Measurements from ENCODE around the gene MAP3K7CL. TPM values are rescaled to one million over a fixed set of nuclear protein-coding genes. Genes with fewer than 3 reads are reported as not detected.
A peak's percentile ranks its signal among the peaks of the same experiment; 100 is the strongest.

MAP3K7CL gene
- total RNA-seq, 1 donor from 2014 or later = 67.3 TPM

GRCh38 chr21:29185172-29185571 is 54.7 kb downstream of the MAP3K7CL start:
- no peak for TF ChIP-seq CTCF (IDR thresholded peaks at IDR 0.05; ENCODE audit: insufficient read depth, low read depth, low read length)
- no peak for TF ChIP-seq EZH2 (IDR thresholded peaks at IDR 0.05; ENCODE audit: insufficient read depth, low read length)
- Histone ChIP-seq H3K4me3 (ENCODE audit: insufficient read depth, low read depth, low read length) (no peak overlapping the region), H3K36me3 (ENCODE audit: insufficient read depth, low read length) (no peaks in the 10 kb centered on the region), H4K20me1 (ENCODE audit: insufficient read depth, low read length) (no peaks in the 10 kb centered on the region), H3K79me2 (ENCODE audit: insufficient read depth, low read length) (peaks cover 4% of the 10 kb centered on the region), H3K4me1 (ENCODE audit: insufficient read depth, low read length) (peaks cover 48% of the 10 kb centered on the region), H3K4me2 (ENCODE audit: low read length) (no peak overlapping the region), H3K9me3 (ENCODE audit: insufficient read depth, low read depth, low read length) (no peaks in the 10 kb centered on the region), H2AFZ (ENCODE audit: low read depth, low read length) (no peak overlapping the region), H3K27me3 (ENCODE audit: insufficient read depth, low read length) (no peaks in the 10 kb centered on the region), H3K9ac (ENCODE audit: low read length) (no peak overlapping the region), H3K27ac (ENCODE audit: low read depth, low read length) (peak overlapping the region; percentile 23)
- Mint-ChIP-seq H3K27me3 (ENCODE audit: low read depth, unreplicated experiment) (no peaks in the 10 kb centered on the region), H3K4me3 (ENCODE audit: unreplicated experiment) (no peak overlapping the region), H3K36me3 (ENCODE audit: low read depth, unreplicated experiment) (peaks cover 3% of the 10 kb centered on the region), H3K4me1 (ENCODE audit: low read depth, unreplicated experiment) (peaks cover 57% of the 10 kb centered on the region), H3K9me3 (ENCODE audit: unreplicated experiment) (no peaks in the 10 kb centered on the region), H3K27ac (ENCODE audit: unreplicated experiment) (no peak overlapping the region)
- DNase-seq (ENCODE audit: low read depth) (no peak), FAIRE-seq (no peak)

DNA sequence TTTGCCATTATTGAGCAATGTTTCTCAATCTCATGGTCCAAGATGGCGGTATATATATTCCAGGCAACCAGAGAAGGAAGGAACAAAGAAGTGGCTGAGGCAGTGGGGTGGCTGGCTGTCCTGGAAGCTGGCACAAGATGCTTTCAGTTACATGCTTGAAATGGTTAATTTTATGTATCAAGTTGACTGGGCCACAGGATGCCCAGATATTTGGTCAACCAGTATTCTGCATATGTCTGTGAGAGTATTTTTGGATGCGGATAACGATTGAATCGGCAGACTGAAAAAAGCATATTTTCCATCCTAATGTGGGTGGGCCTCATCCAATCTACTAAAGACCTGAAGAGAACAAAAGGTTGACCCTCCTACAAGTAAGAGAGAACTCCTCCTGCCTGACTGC is 55.2 kb downstream of the MAP3K7CL start:
- Histone ChIP-seq H3K36me3 (ENCODE audit: insufficient read depth, low read length) (no peaks in the 10 kb centered on the region), H2AFZ (ENCODE audit: low read depth, low read length) (no peak overlapping the region), H3K79me2 (ENCODE audit: insufficient read depth, low read length) (peaks cover 4% of the 10 kb centered on the region), H3K4me1 (ENCODE audit: insufficient read depth, low read length) (peaks cover 48% of the 10 kb centered on the region), H3K27me3 (ENCODE audit: insufficient read depth, low read length) (no peaks in the 10 kb centered on the region), H3K27ac (ENCODE audit: low read depth, low read length) (peak overlapping the region; percentile 23), H3K9me3 (ENCODE audit: insufficient read depth, low read depth, low read length) (no peaks in the 10 kb centered on the region), H3K9ac (ENCODE audit: low read length) (no peak overlapping the region), H4K20me1 (ENCODE audit: insufficient read depth, low read length) (no peaks in the 10 kb centered on the region), H3K4me3 (ENCODE audit: insufficient read depth, low read depth, low read length) (no peak overlapping the region), H3K4me2 (ENCODE audit: low read length) (no peak overlapping the region)
- no peaks in the 10 kb centered on the region for H3K27me3 Mint-ChIP-seq (ENCODE audit: low read depth, unreplicated experiment)
- peaks cover 54% of the 10 kb centered on the region for H3K4me1 Mint-ChIP-seq (ENCODE audit: low read depth, unreplicated experiment)
- TF ChIP-seq CTCF (IDR thresholded peaks at IDR 0.05; ENCODE audit: insufficient read depth, low read depth, low read length) (no peak), EZH2 (IDR thresholded peaks at IDR 0.05; ENCODE audit: insufficient read depth, low read length) (no peak)
- H3K9me3 Mint-ChIP-seq (ENCODE audit: unreplicated experiment) = no peaks in the 10 kb centered on the region
- no peak overlapping the region for H3K27ac Mint-ChIP-seq (ENCODE audit: unreplicated experiment)
- no peak for DNase-seq (ENCODE audit: low read depth)
- H3K36me3 Mint-ChIP-seq (ENCODE audit: low read depth, unreplicated experiment) = peaks cover 3% of the 10 kb centered on the region
- H3K4me3 Mint-ChIP-seq (ENCODE audit: unreplicated experiment) = no peak overlapping the region
- FAIRE-seq = no peak

GRCh38 chr21:29186246-29186645 is 55.8 kb downstream of the MAP3K7CL start:
- no peak overlapping the region for H3K27ac ChIP-seq (ENCODE audit: low read depth, low read length)
- H3K27me3 ChIP-seq (ENCODE audit: insufficient read depth, low read length) = no peaks in the 10 kb centered on the region
- no peak overlapping the region for H3K4me2 ChIP-seq (ENCODE audit: low read length)
- no peak overlapping the region for H2AFZ ChIP-seq (ENCODE audit: low read depth, low read length)
- Mint-ChIP-seq H3K27ac (ENCODE audit: unreplicated experiment) (no peak overlapping the region), H3K9me3 (ENCODE audit: unreplicated experiment) (no peaks in the 10 kb centered on the region), H3K4me1 (ENCODE audit: low read depth, unreplicated experiment) (peaks cover 51% of the 10 kb centered on the region), H3K27me3 (ENCODE audit: low read depth, unreplicated experiment) (no peaks in the 10 kb centered on the region), H3K36me3 (ENCODE audit: low read depth, unreplicated experiment) (peaks cover 3% of the 10 kb centered on the region), H3K4me3 (ENCODE audit: unreplicated experiment) (no peak overlapping the region)
- H3K79me2 ChIP-seq (ENCODE audit: insufficient read depth, low read length) = peaks cover 4% of the 10 kb centered on the region
- H3K9me3 ChIP-seq (ENCODE audit: insufficient read depth, low read depth, low read length) = no peaks in the 10 kb centered on the region
- H3K4me1 ChIP-seq (ENCODE audit: insufficient read depth, low read length) = peaks cover 49% of the 10 kb centered on the region
- TF ChIP-seq EZH2 (IDR thresholded peaks at IDR 0.05; ENCODE audit: insufficient read depth, low read length) (no peak), CTCF (IDR thresholded peaks at IDR 0.05; ENCODE audit: insufficient read depth, low read depth, low read length) (no peak)
- no peaks in the 10 kb centered on the region for H4K20me1 ChIP-seq (ENCODE audit: insufficient read depth, low read length)
- FAIRE-seq (no peak), DNase-seq (ENCODE audit: low read depth) (no peak)
- H3K36me3 ChIP-seq (ENCODE audit: insufficient read depth, low read length) = no peaks in the 10 kb centered on the region
- H3K9ac ChIP-seq (ENCODE audit: low read length) = no peak overlapping the region
- H3K4me3 ChIP-seq (ENCODE audit: insufficient read depth, low read depth, low read length) = no peak overlapping the region
